GM12878 (cell line): ENCODE results near the gene TEX101. TPM values are rescaled to one million over a fixed set of nuclear protein-coding genes. Genes with fewer than 3 reads are reported as not detected.
"Not testable (repeated sequence)": the region's sequence is repeated elsewhere in the genome, so short reads cannot be mapped to it uniquely, and the experiment has no call there.

Experiments
- ATAC-seq: fragments of 200-7000 bp; cut with Tn5 transposase; 3 replicates; pipeline ENCODE4 v1.9.1; 2020; ENCODE audit warnings: mild to moderate bottlenecking, moderate library complexity
- BruUV-seq: library from RNA; stranded (reverse); fragments of 400-500 nt; replicated peaks from 2 replicates; lab custom pipeline; 2021; lab: Mats Ljungman, UMichigan
- CTCF ChIA-PET: fragments of 300-600 bp; sonication (Branson Sonifier 250); formaldehyde crosslinking; extraction: SDS; loops from one replicate; lab custom pipeline; 2021; ENCODE audit warnings: inconsistent platforms; lab: Yijun Ruan, JAX
- POLR2A ChIA-PET: fragments of 350-600 bp; formaldehyde crosslinking; extraction: SDS; loops from one replicate; lab custom pipeline; 2021; ENCODE audit warnings: inconsistent platforms; lab: Charles Lee
- RAD21 ChIA-PET: fragments of 300-600 bp; sonication (Branson Sonifier 250); formaldehyde crosslinking; loops from one replicate; lab custom pipeline; 2023; ENCODE audit warnings: antibody characterized with exemption; ENCODE audit not compliant: unreplicated experiment; lab: Charles Lee
- SMC1A ChIA-PET: fragments of 300-600 bp; sonication (Branson Sonifier 250); formaldehyde crosslinking; loops from one replicate; lab custom pipeline; 2023; ENCODE audit not compliant: unreplicated experiment, uncharacterized antibody; lab: Charles Lee
- DNase-seq: peaks from one replicate; pipeline ENCODE4 v3.0.0-alpha.2; 2011; ENCODE audit warnings: low read depth, low spot score
- FAIRE-seq: peaks from 3 replicates; lab custom pipeline; 2011; peaks lifted over from hg19 to GRCh38; lab: Jason Lieb, UNC
- H2AFZ ChIP-seq: 2 replicates; pipeline ENCODE4 v1.6.0; 2011; ENCODE audit warnings: low read depth, low read length, control low read depth; ENCODE audit not compliant: control insufficient read depth
- H3K27ac ChIP-seq: 2 replicates; pipeline ENCODE4 v1.5.1; 2011; ENCODE audit warnings: control low read depth; ENCODE audit not compliant: control insufficient read depth, insufficient read depth
- H3K27me3 ChIP-seq, 2 experiments: replicated peaks in 1 of 2; 2 replicates each; pipeline versions ENCODE4 v1.6.0 to v1.6.1; 2011; ENCODE audit warnings: low read length in 1 of 2; ENCODE audit not compliant: control insufficient read depth in 2 of 2, insufficient read depth in 2 of 2
- H3K36me3 ChIP-seq, 2 experiments: 2 replicates each; pipeline ENCODE4 v1.5.1; 2011; ENCODE audit warnings: low read length in 1 of 2; ENCODE audit not compliant: control insufficient read depth in 2 of 2, insufficient read depth in 2 of 2
- H3K4me1 ChIP-seq: 2 replicates; pipeline ENCODE4 v1.6.1; 2011; ENCODE audit warnings: mild to moderate bottlenecking, low read length, moderate library complexity, mixed read lengths; ENCODE audit not compliant: control insufficient read depth, insufficient read depth
- H3K4me2 ChIP-seq: 2 replicates; pipeline ENCODE4 v1.6.0; 2011; ENCODE audit warnings: control low read depth; ENCODE audit not compliant: control insufficient read depth, insufficient read depth
- H3K4me3 ChIP-seq: fragments of 200-600 bp; sonication (generic); 2 replicates; pipeline ENCODE4 v1.5.1; 2016
- H3K79me2 ChIP-seq: 2 replicates; pipeline ENCODE4 v1.6.0; 2011; ENCODE audit warnings: low read length; ENCODE audit not compliant: control insufficient read depth, insufficient read depth
- H3K9ac ChIP-seq: 2 replicates; pipeline ENCODE4 v1.8.0; 2011; ENCODE audit warnings: low read length, control low read depth, mixed read lengths; ENCODE audit not compliant: control insufficient read depth, insufficient read depth
- H3K9me3 ChIP-seq: replicated peaks from 3 replicates; pipeline ENCODE4 v1.5.1; 2011; ENCODE audit warnings: mild to moderate bottlenecking, low read length; ENCODE audit not compliant: control insufficient read depth, insufficient read depth
- H4K20me1 ChIP-seq: 2 replicates; pipeline ENCODE4 v1.6.0; 2011; ENCODE audit not compliant: control insufficient read depth, insufficient read depth
- CEBPZ ChIP-seq: fragments of 150-350 bp; IDR thresholded peaks from 2 replicates; pipeline ENCODE4 v1.6.1; 2016; ENCODE audit warnings: low read depth, low read length
- WGBS: methylation state at CpG from one replicate; pipeline ENCODE4 v1.1.6; 2016; ENCODE audit warnings: low lambda C conversion rate; ENCODE audit not compliant: insufficient replicate concordance, insufficient coverage; ENCODE audit errors: missing lambda C conversion rate; 5-methylcytosine and 5-hydroxymethylcytosine counted together
- in situ Hi-C: fragments of 300-500 bp; cut with MboI; formaldehyde crosslinking; loops from 9 replicates; pipeline ENCODE4 v1.14.3; 2018; ENCODE audit warnings: mixed read lengths
- intact Hi-C: fragments of 100-400 bp; cut with micrococcal nuclease; formaldehyde crosslinking; loops from one replicate; pipeline ENCODE4 v1.14.2; 2022; ENCODE audit not compliant: unreplicated experiment
- polyA plus RNA-seq, 11 experiments: library from polyadenylated mRNA; depleted of rRNA in 4 of 11; unstranded in 6 of 11; stranded (reverse) in 5 of 11; fragments of >200 nt; fragmentation: Nextera tagmentation in 4 of 11; fragmentation: Illumina TruSeq in 1 of 11; extraction: Ambion mirVana in 4 of 11; extraction: Trizol in 1 of 11; gene quantifications; 1 replicate in 1 of 11; 2 replicates in 10 of 11; pipeline versions ENCODE4 v1.2.1 to v1.2.3, GENCODE V29; 2011 to 2016; ENCODE audit warnings: inconsistent platforms in 2 of 11, missing spikeins in 2 of 11, low read depth in 1 of 11
- total RNA-seq, 4 experiments: library from RNA; depleted of rRNA in 3 of 4; stranded (reverse); fragments of >200 nt in 3 of 4; fragmentation: Illumina TruSeq in 1 of 4; extraction: Trizol in 1 of 4; gene quantifications; 2 replicates each; pipeline versions ENCODE4 v1.2.1 to v1.2.3, GENCODE V29; 2013 to 2021

TEX101 gene
- total and polyA plus RNA-seq, 10 of the 15 experiments (the other 5 are each of a cell fraction or from before 2014, with no cell fraction given), result not detected

GRCh38 chr19:43435775-43436174, 21.1 kb downstream of the TEX101 start (continued):
- TF ChIP-seq CEBPZ, result no peak
- TF ChIP-seq, all 136 proteins: peak for 0

- H3K36me3 ChIP-seq, SMC1A ChIA-PET, H3K27ac ChIP-seq, H3K4me1 ChIP-seq, BruUV-seq, H3K27me3 ChIP-seq, ATAC-seq, H3K9ac ChIP-seq, POLR2A ChIA-PET, intact Hi-C loops, H4K20me1 ChIP-seq, H2AFZ ChIP-seq, FAIRE-seq, H3K9me3 ChIP-seq, H3K79me2 ChIP-seq, DNase-seq, RAD21 ChIA-PET, H3K4me2 ChIP-seq, H3K4me3 ChIP-seq, in situ Hi-C loops: not testable (repeated sequence)
- CTCF ChIA-PET, result interaction anchor here (2.6 to 3.9 kb wide), 2 partner anchors 10 to 82 kb away, joined by 9 to 20 read pairs; no protein-coding TSS in a partner anchor
- WGBS, result 59% methylated on average over 11 of the region's 11 CpGs
Measured at GRCh38 chr19:43437284-43437683, 22.6 kb downstream of the TEX101 start.
